Dedifferentiated amniotic fluid mesenchymal stem cell (primary cell): ENCODE measurements around the gene SNX11.
"Not testable (repeated sequence)": the region's sequence is repeated elsewhere in the genome, so short reads cannot be mapped to it uniquely, and the experiment has no call there.

Experiments used
- DNase-seq: peaks from one replicate; pipeline ENCODE4 v3.0.0-alpha.2; 2016; ENCODE audit errors: extremely low spot score

Gene SNX11

DNA sequence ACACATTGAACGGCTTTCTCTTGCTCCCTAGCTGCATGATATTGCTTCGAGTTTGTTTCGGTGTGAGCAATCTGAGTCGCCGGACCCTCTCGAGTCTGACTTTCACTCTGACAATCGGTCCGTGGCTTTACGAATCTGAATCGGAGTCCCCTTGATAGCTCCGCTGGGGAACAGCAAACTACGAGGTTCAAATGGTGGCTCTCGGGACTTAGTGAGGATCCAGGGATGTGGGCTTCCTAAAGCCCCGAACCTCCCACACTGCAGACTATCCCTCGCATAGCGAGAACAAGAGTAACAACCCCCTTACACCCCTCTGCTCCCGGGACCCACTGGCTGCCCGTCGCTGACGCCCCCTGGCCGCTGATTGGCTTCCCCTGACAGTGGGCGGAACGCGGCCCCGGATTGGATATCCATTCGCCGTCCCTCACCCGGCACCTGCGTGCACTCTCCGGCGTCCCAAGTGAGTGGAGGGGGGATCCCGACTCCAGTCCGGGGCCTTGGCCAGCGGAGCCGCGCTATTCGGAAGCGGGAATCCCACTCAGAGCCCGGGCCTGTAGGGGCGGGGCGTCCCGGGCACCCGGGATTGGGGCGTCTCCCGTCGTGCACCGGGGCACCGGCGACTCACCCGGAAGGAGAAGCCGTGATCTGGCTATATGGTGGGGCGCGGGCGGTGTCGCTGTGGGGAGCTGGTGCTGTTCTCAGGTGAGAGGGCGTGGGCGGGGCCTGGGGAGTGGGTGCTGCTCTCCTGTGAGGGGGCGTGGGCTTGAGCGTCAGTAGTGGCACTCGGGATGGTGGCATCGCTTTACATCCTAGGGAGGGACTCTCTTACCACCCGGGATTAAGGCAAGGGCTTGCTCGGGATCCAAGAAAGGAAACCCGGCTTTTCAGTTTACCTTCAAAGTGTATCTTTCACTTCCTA, at the start of gene SNX11:
Gene SNX11 (plus strand): TSS at position 630 of the 919 bp plus-strand sequence. CDS start 4,278 bp downstream, outside the sequence.
- DNase-seq: peak; percentile 81

- DNase-seq: no peak
These were observed 49.0 kb upstream of the SNX11 start for GRCh38 chr17:48058393-48059124.

GRCh38 chr17:48059125-48059668, 48.4 kb upstream of the SNX11 start:
- DNase-seq: no peak

GRCh38 chr17:48060249-48060648, 47.3 kb upstream of the SNX11 start:
- no peak for DNase-seq

DNA sequence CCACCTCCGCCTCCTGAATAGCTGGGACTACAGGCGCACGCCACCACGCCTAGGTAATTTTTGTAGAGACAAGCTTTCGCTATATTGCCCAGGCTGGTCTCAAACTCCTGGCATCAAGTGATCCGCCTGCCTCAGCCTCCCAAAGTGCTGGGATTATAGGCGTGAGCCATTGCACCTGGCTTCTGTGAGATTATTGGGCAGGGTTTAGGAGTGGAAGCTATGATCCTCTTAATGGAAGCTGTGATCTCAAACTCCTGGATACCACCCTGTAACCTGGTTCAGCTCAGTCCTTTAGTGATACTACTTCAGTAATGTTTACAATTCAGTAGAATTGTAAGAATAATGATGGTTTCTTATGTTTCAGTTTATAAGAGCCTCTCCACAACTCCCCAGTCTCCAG, 45.3 kb upstream of the SNX11 start:
- DNase-seq: no peak

- DNase-seq: no peak
These were observed 42.9 kb upstream of the SNX11 start for GRCh38 chr17:48064638-48065037.

GRCh38 chr17:48066192-48066591, 41.4 kb upstream of the SNX11 start:
- no peak for DNase-seq

GRCh38 chr17:48066656-48067055, 40.9 kb upstream of the SNX11 start:
- DNase-seq: no peak

DNA sequence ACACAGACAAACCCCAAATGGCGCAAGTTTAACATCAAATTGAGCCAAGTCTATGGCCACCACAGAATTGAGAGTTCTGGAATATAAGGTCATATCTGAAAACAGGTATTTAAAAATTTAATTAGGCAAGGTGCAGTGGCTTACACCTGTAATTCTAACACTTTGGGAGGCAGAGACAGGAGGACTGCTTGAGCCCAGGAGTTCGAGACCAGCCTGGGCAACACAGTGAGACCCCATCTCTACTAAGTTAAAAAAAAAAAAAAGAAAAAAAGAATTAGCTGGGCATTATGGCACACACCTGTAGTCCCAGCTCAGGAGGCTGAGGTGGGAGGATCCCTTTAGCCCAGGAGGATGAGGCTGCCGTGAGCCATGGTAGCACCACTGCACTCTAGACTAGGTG, 40.3 kb upstream of the SNX11 start:
- no peak for DNase-seq

GRCh38 chr17:48067808-48068207, 39.8 kb upstream of the SNX11 start:
- DNase-seq: not testable (repeated sequence)

GRCh38 chr17:48068491-48068961, 39.0 kb upstream of the SNX11 start:
- no peak for DNase-seq

DNA sequence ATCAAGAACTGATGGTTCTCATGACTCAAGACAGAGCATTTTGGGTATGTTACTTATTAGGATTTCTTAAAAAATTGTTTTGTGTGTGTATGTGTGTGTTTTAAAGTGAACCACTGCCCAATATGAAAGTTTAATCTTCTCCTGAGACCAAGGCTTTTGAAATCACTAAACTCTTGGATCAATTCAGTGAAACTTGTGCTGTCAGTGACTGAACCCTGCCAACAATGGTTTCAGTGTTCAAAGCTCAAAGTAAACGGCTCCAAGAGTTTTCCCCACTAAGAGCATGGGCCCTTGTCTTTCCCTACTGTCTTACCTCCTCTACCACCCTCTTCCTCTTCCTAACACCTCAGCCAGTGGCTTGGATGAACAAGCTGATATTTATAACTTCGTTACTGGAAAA, 37.4 kb upstream of the SNX11 start:
- DNase-seq: no peak

DNA sequence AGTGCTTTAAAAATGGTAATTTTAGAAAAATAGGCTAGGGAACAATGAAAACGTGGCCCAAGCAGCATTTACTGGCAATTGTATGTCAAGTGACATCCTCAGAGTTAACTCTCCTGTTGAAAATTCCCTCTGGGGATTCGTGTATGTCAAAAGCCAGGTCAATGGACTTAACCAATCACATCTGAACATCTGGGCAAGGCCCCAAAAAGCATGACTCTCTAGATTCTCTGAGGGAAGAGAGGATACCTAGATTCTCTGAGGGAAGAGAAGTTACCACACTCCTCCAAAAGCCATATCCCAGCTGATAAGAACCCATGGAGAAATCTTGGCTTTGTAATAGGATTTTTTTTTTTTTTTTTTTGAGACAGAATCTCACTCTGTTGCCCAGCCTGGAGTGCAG, 35.9 kb upstream of the SNX11 start:
- DNase-seq: no peak

- DNase-seq: not testable (repeated sequence)
These were observed 34.8 kb upstream of the SNX11 start for GRCh38 chr17:48072811-48073210.

- not testable (repeated sequence) for DNase-seq
These were observed 33.9 kb upstream of the SNX11 start for GRCh38 chr17:48073566-48074094.

- DNase-seq: peak; percentile 89
These were observed 33.1 kb upstream of the SNX11 start for GRCh38 chr17:48074322-48075081.

GRCh38 chr17:48077152-48077551, 30.4 kb upstream of the SNX11 start:
- DNase-seq: not testable (repeated sequence)

DNA sequence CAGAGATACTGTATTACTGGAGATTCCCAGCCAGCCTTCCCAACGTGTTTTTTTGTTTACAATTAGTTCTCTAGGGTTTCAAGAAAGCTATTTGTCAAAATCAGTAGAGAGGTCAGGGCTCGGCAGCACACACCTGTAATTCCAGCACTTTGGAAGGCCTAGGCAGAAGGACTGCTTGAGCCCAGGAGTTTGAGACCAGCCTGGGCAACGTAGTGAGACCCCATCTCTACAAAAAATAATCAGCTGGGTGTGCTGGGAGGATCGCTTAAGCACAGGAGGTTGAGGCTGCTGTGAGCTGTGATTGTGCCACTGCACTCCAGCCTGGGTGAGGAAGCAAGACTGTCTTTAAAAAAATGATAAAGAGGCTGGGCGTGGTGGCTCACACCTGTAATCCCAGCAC, 25.7 kb upstream of the SNX11 start:
- DNase-seq: no peak

DNA sequence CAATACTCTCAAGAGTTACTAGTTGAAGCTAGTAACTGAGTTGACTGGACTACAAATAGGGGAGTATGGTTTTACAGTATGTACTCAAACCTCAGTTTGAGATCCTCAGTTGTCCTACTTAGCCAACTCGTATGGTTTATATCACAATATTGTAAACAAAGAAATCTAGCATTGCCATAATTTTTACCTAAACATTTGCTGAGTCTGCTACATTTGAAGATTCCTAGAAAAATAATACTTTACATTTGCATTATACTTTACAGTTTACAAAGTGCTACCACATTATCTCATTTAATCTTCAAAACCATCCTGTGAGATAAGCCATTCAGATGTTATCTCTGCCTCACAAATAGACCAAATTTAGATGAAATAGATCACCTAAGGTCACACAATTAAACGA, 22.6 kb upstream of the SNX11 start:
- DNase-seq: no peak

- no peak for DNase-seq
These were observed 14.1 kb upstream of the SNX11 start for GRCh38 chr17:48093341-48094045.

DNA sequence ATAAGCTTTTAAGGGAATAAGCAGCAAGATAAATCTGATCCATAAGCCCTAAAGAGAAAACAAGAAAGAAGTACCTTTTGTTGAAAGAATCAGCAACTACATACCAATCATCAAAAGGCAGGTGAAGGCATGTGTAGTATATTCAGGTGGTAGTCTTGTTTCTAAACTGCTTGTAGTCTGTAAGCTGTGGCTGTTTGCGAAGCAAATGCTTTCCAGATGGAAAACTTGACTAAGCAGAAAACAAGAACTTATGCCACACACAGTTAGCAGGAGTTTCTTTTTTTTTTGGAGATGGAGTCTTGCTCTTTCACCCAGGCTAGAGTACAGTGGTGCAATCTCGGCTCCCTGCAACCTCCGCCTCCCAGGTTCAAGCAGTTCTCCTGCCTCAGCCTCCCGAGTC, 12.0 kb upstream of the SNX11 start:
- DNase-seq: no peak
